Liver (tissue), 9 donors: ENCODE results near the gene PTCD3. TPM values are rescaled to one million over a fixed set of nuclear protein-coding genes. Genes with fewer than 3 reads are reported as not detected.

ENCODE experiments used
- DNase-seq: peaks from one replicate; pipeline ENCODE4 v3.0.0-alpha.2; 2017; ENCODE audit warnings: low spot score
- H3K27ac ChIP-seq, 2 donors: one replicate each; pipeline ENCODE4 v1.7.0; 2013; ENCODE audit warnings: inconsistent platforms in 2 of 2, low read length in 2 of 2, control low read depth in 1 of 2, low read depth in 1 of 2, mild to moderate bottlenecking in 1 of 2
- H3K27me3 ChIP-seq, 4 donors: one replicate each; pipeline versions ENCODE4 v1.6.1 to v1.7.0; 2013; ENCODE audit warnings: low read length in 3 of 4, inconsistent platforms in 1 of 4, mild to moderate bottlenecking in 1 of 4, moderate library complexity in 1 of 4; ENCODE audit not compliant: control insufficient read depth in 4 of 4, insufficient read depth in 4 of 4
- H3K36me3 ChIP-seq, 4 donors: one replicate each; pipeline versions ENCODE4 v1.6.1 to v1.7.0; 2013; ENCODE audit warnings: low read length in 3 of 4, mild to moderate bottlenecking in 3 of 4, low read depth in 1 of 4, moderate library complexity in 1 of 4; ENCODE audit not compliant: control insufficient read depth in 4 of 4, insufficient read depth in 3 of 4
- H3K4me1 ChIP-seq, 4 donors: one replicate each; pipeline versions ENCODE4 v1.6.1 to v1.7.0; 2013; ENCODE audit warnings: low read length in 3 of 4, mild to moderate bottlenecking in 3 of 4, moderate library complexity in 1 of 4; ENCODE audit not compliant: control insufficient read depth in 4 of 4, insufficient read depth in 4 of 4
- H3K4me3 ChIP-seq, 3 donors: one replicate each; pipeline versions ENCODE4 v1.6.1 to v1.7.0; 2013; ENCODE audit warnings: low read length in 3 of 3, control low read depth in 1 of 3, low read depth in 1 of 3, mild to moderate bottlenecking in 1 of 3
- H3K9ac ChIP-seq, 2 donors: one replicate each; pipeline ENCODE4 v1.7.0; 2013; ENCODE audit warnings: low read length in 2 of 2, mild to moderate bottlenecking in 2 of 2, moderate library complexity in 2 of 2, control low read depth in 1 of 2, low read depth in 1 of 2
- H3K9me3 ChIP-seq, 4 donors: one replicate each; pipeline versions ENCODE4 v1.6.1 to v1.7.0; 2013; ENCODE audit warnings: low read length in 3 of 4; ENCODE audit not compliant: control insufficient read depth in 4 of 4
- ATF3 ChIP-seq: IDR thresholded peaks from 2 replicates; pipeline ENCODE4 v1.6.1; 2016; ENCODE audit warnings: antibody characterized with exemption
- CTCF ChIP-seq: fragments of 150-350 bp; IDR thresholded peaks from 2 replicates; pipeline ENCODE4 v1.5.1; 2017; ENCODE audit warnings: improper control_type of control experiment, low read depth, low read length; ENCODE audit not compliant: missing input control
- FOXA1 ChIP-seq: IDR thresholded peaks from 2 replicates; pipeline ENCODE4 v1.6.1; 2016; ENCODE audit warnings: antibody characterized with exemption
- FOXA2 ChIP-seq: IDR thresholded peaks from 2 replicates; pipeline ENCODE4 v1.6.1; 2016; ENCODE audit warnings: antibody characterized with exemption
- HNF4A ChIP-seq, 2 donors: conservative IDR thresholded peaks; 2 replicates each; pipeline ENCODE4 v1.6.1; 2016; ENCODE audit warnings: antibody characterized with exemption in 2 of 2, mild to moderate bottlenecking in 2 of 2
- HNF4G ChIP-seq: IDR thresholded peaks from 2 replicates; pipeline ENCODE4 v1.6.1; 2016; ENCODE audit warnings: antibody characterized with exemption
- JUND ChIP-seq, 2 donors: IDR thresholded peaks; 2 replicates each; pipeline ENCODE4 v1.6.1; 2016; ENCODE audit warnings: antibody characterized with exemption in 2 of 2
- NR2F2 ChIP-seq: IDR thresholded peaks from 2 replicates; pipeline ENCODE4 v1.6.1; 2016; ENCODE audit warnings: antibody characterized with exemption
- RAD21 ChIP-seq, 2 donors: IDR thresholded peaks; 2 replicates each; pipeline ENCODE4 v1.6.1; 2016; ENCODE audit warnings: antibody characterized with exemption in 2 of 2, mild to moderate bottlenecking in 2 of 2
- RXRA ChIP-seq, 2 donors: IDR thresholded peaks; 2 replicates each; pipeline ENCODE4 v1.6.1; 2017 to 2018; ENCODE audit warnings: antibody characterized with exemption in 2 of 2, mild to moderate bottlenecking in 1 of 2
- SP1 ChIP-seq: IDR thresholded peaks from 2 replicates; pipeline ENCODE4 v1.6.1; 2018; ENCODE audit warnings: antibody characterized with exemption, mild to moderate bottlenecking
- TAF1 ChIP-seq: conservative IDR thresholded peaks from 2 replicates; pipeline ENCODE4 v1.6.1; 2016; ENCODE audit warnings: antibody characterized with exemption, mild to moderate bottlenecking
- YY1 ChIP-seq: IDR thresholded peaks from 2 replicates; pipeline ENCODE4 v1.6.1; 2016; ENCODE audit warnings: antibody characterized with exemption, mild to moderate bottlenecking
- WGBS: extraction: QIAGEN DNeasy Blood & Tissue Kit; methylation state at CpG from one replicate; pipeline ENCODE4 v1.1.7; 2013; 5-methylcytosine and 5-hydroxymethylcytosine counted together
- polyA plus RNA-seq, 2 donors: library from polyadenylated mRNA; stranded (reverse) in 1 of 2; unstranded in 1 of 2; fragments of 200-250 nt in 1 of 2; fragments of >200 nt in 1 of 2; fragmentation: Nextera tagmentation in 1 of 2; extraction: Ambion mirVana in 1 of 2; gene quantifications; one replicate each; pipeline versions ENCODE4 v1.2.1 to v1.2.3, GENCODE V29; 2013 to 2015
- total RNA-seq, 2 donors: library from RNA; depleted of rRNA; stranded (reverse); fragments of >200 nt; gene quantifications; one replicate each; pipeline ENCODE4 v1.2.3, GENCODE V29; 2014
- TF ChIP-seq, protein P1 (sequence below): IDR thresholded peaks from 2 replicates; pipeline ENCODE4 v1.6.1; 2016; ENCODE audit warnings: antibody characterized with exemption, mild to moderate bottlenecking
- TF ChIP-seq, protein P2 (sequence below): IDR thresholded peaks from 2 replicates; pipeline ENCODE4 v1.6.1; 2016; ENCODE audit warnings: antibody characterized with exemption
- TF ChIP-seq, protein P3 (sequence below): IDR thresholded peaks from 2 replicates; pipeline ENCODE4 v1.6.1; 2016; ENCODE audit warnings: antibody characterized with exemption
- donor health status: healthy.
- donor health status: healthy.
- donor health status: healthy.
- donor health status: healthy.
- donor health status: healthy.

PTCD3 gene
- total and polyA plus RNA-seq, 4 donors: 25.5 to 74.6 (median 45.2) TPM

DNA sequence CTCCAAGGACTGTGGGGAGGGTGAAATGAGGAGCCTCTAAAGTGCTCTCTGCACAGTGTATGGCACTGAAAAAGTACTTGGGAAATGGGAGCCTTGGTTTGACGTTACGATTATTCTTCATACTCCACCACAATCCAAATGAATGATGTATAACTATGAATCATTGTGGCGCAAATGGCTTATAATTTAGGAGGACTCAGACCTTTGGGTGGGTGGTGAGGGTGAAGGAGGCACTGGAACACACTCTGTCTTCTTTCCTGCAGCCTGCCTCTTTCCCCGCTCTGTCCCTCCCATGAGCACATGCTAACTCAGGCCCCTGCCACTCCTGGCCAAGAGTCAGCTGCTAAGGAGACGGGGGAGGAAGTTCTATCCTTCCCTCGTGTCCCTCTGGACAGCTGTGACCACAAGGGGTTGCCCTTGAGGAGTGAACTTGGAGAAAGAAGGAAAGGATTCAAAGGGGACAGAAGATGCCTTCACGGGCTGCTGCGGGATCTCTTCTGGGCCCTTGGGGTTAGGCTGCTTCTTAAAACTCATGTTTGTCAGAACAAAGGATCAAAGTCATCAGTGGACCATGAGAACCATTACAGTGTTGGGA lies 36.8 kb upstream of the PTCD3 start:
- Histone ChIP-seq H3K9ac (no peak overlapping the region), H3K4me1 (peaks cover 12 to 27% (median 23%) of the 10 kb centered on the region in 4 donors), H3K9me3 (no peaks in the 10 kb centered on the region), H3K36me3 (peaks cover 6 to 48% (median 30%) of the 10 kb centered on the region in 4 donors), H3K27me3 (no peaks in the 10 kb centered on the region), H3K27ac (no peak overlapping the region), H3K4me3 (no peak overlapping the region)
- no peak for DNase-seq
- WGBS: 75% methylated on average over 8 of the region's 8 CpGs
- TF ChIP-seq RAD21 (IDR thresholded peaks at IDR 0.05): no peak
- no peak for TF ChIP-seq RXRA (IDR thresholded peaks at IDR 0.05)

DNA sequence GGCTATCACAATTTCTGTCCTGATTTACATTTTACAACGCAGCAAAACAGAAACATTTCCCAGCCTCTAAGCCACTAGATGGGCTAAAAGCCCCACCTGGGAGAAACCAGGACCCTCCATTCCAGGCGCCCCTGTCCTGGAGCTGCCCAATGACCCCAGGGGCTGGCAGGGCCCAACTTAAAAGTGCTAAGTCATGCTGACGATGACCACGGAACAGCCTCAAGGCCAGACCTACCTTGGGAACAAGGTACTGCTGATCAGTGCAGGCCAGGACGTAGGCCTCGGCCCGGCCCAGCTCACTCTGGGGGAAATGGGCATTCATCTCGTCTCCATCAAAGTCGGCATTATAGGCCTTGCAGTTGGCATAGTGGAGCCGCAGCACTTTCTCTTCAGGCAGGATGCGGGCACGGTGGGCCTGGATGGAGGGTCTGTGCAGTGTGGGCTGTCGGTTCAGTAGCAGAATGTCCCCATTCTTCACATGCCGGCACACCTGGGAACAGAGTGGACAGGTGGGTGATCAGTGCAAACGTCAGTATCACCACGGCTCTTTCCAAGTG lies 36.2 kb upstream of the PTCD3 start:
- Histone ChIP-seq H3K36me3 (peaks cover 4 to 44% (median 29%) of the 10 kb centered on the region in 4 donors), H3K27ac (no peak overlapping the region), H3K9me3 (no peaks in the 10 kb centered on the region), H3K27me3 (no peaks in the 10 kb centered on the region), H3K4me3 (no peak overlapping the region), H3K9ac (no peak overlapping the region), H3K4me1 (peaks cover 12 to 28% (median 23%) of the 10 kb centered on the region in 4 donors)
- no peak for TF ChIP-seq ATF3
- TF ChIP-seq SP1: no peak
- TF ChIP-seq HNF4G: no peak
- TF ChIP-seq NR2F2: no peak
- no peak for TF ChIP-seq RXRA (IDR thresholded peaks at IDR 0.05)
- no peak for TF ChIP-seq HNF4A (conservative IDR thresholded peaks at IDR 0.05)
- no peak for TF ChIP-seq FOXA2
- TF ChIP-seq, protein P1, sequence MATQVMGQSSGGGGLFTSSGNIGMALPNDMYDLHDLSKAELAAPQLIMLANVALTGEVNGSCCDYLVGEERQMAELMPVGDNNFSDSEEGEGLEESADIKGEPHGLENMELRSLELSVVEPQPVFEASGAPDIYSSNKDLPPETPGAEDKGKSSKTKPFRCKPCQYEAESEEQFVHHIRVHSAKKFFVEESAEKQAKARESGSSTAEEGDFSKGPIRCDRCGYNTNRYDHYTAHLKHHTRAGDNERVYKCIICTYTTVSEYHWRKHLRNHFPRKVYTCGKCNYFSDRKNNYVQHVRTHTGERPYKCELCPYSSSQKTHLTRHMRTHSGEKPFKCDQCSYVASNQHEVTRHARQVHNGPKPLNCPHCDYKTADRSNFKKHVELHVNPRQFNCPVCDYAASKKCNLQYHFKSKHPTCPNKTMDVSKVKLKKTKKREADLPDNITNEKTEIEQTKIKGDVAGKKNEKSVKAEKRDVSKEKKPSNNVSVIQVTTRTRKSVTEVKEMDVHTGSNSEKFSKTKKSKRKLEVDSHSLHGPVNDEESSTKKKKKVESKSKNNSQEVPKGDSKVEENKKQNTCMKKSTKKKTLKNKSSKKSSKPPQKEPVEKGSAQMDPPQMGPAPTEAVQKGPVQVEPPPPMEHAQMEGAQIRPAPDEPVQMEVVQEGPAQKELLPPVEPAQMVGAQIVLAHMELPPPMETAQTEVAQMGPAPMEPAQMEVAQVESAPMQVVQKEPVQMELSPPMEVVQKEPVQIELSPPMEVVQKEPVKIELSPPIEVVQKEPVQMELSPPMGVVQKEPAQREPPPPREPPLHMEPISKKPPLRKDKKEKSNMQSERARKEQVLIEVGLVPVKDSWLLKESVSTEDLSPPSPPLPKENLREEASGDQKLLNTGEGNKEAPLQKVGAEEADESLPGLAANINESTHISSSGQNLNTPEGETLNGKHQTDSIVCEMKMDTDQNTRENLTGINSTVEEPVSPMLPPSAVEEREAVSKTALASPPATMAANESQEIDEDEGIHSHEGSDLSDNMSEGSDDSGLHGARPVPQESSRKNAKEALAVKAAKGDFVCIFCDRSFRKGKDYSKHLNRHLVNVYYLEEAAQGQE: no peak
- TF ChIP-seq, protein P2, sequence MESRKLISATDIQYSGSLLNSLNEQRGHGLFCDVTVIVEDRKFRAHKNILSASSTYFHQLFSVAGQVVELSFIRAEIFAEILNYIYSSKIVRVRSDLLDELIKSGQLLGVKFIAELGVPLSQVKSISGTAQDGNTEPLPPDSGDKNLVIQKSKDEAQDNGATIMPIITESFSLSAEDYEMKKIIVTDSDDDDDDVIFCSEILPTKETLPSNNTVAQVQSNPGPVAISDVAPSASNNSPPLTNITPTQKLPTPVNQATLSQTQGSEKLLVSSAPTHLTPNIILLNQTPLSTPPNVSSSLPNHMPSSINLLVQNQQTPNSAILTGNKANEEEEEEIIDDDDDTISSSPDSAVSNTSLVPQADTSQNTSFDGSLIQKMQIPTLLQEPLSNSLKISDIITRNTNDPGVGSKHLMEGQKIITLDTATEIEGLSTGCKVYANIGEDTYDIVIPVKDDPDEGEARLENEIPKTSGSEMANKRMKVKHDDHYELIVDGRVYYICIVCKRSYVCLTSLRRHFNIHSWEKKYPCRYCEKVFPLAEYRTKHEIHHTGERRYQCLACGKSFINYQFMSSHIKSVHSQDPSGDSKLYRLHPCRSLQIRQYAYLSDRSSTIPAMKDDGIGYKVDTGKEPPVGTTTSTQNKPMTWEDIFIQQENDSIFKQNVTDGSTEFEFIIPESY: no peak
- TF ChIP-seq YY1: no peak
- no peak for TF ChIP-seq CTCF
- TF ChIP-seq FOXA1: no peak
- TF ChIP-seq RAD21 (IDR thresholded peaks at IDR 0.05): no peak
- TF ChIP-seq TAF1: no peak
- TF ChIP-seq JUND (IDR thresholded peaks at IDR 0.05): no peak
- TF ChIP-seq, protein P3, sequence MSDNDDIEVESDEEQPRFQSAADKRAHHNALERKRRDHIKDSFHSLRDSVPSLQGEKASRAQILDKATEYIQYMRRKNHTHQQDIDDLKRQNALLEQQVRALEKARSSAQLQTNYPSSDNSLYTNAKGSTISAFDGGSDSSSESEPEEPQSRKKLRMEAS: no peak
- 96% methylated on average over 16 of the region's 16 CpGs for WGBS
- no peak for DNase-seq
